NOMO-1 (cell line): ENCODE measurements around the gene PDE6A.
"Not testable (repeated sequence)": the region's sequence is repeated elsewhere in the genome, so short reads cannot be mapped to it uniquely, and the experiment has no call there.

ENCODE experiments used
- DNase-seq, 2 experiments: peaks; one replicate each; lab custom pipeline; 2025; ENCODE audit not compliant: unreplicated experiment in 2 of 2; lab: John Stamatoyannopoulos, UW

The PDE6A gene

GRCh38 chr5:149898811-149899210 is 45.8 kb downstream of the PDE6A start:
- no peak for DNase-seq

- no peak for DNase-seq
Observed at GRCh38 chr5:149895416-149896345, 48.9 kb downstream of the PDE6A start.

DNA sequence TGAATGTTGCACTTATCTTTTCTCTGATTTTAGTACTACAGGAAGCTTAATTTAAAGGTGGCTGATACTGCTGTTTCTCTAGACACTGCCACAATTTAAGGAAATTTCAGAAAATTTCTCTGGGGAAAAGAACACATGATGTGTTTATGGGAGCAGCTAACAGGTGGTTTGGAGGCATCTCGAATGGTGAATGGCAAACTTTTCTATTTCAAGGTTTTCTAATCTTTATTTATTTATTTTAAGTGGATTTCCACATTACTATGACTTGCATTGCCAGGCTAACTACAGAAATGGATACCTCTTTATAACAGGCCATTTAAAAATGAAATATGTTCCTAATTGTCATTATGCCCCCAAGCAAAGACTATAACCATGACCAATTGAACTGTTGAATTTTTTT is 50.4 kb downstream of the PDE6A start:
- DNase-seq, result no peak

GRCh38 chr5:149893403-149893931 is 51.1 kb downstream of the PDE6A start:
- no peak for DNase-seq

GRCh38 chr5:149892594-149892993 is 52.0 kb downstream of the PDE6A start:
- no peak for DNase-seq

DNA sequence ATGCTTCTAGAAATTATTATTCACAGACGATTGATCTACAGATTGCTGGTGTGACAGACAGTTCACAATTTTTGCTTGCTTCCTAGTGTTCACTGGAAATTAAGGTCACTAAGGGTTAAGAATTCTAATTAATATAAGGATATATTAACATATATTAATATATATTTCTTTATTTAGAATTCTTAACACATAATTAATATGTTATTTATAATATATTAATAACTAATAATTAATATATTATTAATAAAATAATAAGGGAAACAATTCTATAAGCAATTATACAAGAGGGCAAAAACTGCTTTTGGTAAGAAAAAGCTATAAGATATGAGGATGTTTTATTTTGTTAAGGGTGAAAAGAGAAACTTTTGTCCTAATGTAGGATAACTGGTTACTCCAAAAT is 56.3 kb downstream of the PDE6A start:
- DNase-seq, result no peak

DNA sequence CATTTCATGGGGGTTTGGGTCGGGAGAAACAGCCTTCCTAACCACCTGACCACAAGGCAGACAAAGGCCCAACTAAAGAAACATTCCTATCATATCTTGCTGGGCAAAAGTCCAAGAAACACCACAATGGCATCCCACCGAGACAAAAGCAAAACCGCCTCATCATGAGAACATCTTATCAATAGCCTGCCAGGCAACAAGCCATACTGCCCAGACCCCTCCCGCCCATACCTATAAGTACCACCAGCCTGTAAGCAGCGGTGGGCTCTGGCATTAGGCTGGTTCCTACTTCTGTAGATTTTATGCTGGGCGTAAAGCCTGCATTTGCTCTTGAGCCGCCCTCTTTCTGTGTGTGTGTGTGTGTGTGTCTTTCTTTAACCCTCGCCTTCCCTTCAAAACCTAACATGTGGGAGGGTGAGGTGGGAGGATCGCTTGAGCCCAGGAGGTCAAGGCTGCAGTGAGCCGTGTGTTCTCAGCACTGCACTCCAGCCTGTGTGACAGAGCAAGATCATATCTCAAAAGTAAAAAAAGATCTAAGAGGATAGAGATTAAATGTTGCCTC is 56.9 kb downstream of the PDE6A start:
- no peak for DNase-seq

DNA sequence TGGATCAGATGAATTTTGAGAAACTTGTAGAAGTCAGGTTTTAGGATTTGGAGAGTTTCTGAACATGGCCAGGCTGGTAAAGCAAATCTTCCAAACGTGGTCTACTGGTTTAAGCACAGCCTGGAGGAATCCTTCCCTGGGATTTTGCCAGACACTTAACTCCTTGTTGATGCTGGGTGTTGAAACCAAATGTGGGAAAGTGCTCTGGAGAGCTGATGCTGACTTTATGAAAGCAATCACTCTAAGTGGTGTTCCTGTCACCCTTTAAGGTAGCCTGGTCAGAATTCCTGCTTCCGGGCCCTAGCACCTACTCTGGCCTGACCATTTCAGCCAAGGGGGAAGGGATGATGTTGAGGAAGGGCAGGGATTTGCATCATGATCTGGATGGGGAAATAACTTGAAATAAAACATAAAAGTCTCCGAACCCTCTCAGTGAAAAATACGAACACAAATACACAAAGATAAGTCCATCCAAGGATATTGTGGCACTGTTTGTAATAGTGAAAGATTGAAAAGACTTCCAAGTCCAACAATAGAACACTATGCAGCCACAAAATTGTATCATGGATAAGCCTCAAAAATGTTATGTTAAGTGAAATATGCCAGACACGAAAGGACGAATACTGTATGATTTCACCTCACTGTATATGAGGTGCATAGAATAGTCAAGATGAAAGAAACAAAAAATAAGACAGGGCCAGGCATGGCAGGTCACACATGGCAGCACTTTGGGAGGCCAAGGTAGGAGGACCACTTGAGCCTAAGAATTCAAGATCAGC is 57.7 kb downstream of the PDE6A start:
- no peak for DNase-seq

DNA sequence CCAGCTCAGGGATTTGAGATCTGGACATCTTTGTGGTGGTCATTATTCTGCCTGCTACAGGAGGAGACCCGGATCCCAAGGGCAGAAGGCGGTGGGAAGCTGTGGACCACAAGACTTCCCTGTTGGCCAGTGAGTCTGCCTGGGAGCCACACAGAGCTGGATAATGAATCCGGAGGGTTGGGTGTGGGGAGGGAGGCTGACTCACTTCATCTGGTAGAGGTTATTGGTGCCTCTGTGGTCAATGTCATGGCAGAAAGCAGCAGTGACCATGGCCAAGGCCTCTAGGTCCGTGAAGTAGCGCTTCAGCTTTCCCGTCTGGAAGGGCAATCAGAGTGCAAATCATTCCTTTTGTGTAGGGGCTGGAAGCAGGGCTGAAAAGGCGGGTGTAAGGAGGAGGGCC is 58.5 kb downstream of the PDE6A start:
- DNase-seq, result no peak

- DNase-seq, result no peak
Observed at GRCh38 chr5:149885513-149885912, 59.1 kb downstream of the PDE6A start.

- DNase-seq, result no peak
Observed at GRCh38 chr5:149883550-149883949, 61.0 kb downstream of the PDE6A start.

DNA sequence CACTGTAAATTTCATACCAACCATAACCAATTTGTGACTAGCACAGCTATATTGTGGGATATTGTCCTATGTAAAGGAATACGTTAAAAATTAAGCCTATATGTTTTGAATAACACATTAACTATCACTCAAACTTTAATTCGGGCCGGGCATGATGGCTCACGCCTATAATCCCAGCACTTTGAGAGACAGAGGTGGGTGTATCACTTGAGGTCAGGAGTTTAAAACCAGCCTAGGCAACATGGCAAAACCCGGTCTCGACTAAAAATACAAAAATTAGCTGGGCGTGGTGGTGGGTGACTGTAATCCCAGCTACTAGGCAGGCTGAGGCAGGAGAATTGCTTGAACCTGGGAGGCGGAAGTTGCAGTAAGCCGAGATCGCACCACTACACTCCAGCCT is 62.0 kb downstream of the PDE6A start:
- not testable (repeated sequence) for DNase-seq

DNA sequence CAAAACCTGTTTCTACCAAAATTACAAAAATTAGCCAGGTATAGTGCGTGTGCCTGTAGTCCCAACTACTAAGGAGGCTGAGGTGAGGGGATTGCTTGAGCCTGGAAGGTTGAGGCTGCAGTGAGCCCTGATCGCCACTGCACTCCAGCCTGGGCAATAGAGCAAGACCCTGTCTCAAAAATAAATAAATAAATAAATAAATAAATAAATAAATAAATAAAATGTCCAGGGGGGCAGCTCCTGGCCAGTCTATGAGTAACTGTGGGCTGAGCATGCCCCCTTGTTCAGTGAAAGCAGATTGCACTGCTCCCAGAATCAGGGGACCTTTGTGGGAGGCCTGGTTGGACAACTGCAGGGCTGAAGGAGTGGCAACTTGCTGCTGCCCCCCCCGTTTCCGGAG is 62.7 kb downstream of the PDE6A start:
- no peak for DNase-seq

DNA sequence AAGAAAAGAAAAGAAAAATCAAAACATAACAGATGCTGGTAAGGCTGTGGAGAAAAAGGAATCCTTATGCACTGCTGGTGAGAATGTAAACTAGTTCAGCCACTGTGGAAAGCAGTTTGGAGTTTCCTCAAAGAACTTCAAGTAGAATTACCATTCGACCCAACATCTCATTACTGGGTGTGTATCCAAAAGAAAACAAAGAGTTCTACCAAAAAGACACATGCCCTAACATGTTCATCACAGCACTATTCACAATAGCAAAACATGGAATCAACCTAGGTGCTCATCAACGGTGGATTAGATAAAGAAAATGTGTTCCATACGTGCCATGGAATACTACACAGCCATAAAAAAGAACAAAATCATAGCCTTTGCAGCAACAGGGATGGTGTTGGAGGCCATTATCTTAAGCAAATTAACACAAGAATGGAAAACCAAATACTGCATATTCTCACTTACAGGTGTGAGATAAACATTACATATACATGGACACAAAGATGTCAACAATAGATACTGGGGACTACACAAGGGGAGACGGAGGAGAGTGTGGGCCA is 63.4 kb downstream of the PDE6A start:
- no peak for DNase-seq

DNA sequence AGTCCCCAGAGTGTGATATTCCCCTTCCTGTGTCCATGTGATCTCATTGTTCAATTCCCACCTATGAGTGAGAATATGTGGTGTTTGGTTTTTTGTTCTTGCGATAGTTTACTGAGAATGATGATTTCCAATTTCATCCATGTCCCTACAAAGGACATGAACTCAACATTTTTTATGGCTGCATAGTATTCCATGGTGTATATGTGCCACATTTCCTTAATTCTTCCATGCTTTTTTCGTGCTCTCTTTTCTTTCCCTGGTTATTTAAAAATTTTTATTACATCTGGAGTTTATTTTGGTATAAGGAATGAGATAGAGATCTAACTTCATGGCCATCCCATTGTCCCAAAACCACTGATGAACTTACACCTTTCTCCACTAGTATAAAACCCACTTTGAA is 65.0 kb downstream of the PDE6A start:
- DNase-seq, result not testable (repeated sequence)

DNA sequence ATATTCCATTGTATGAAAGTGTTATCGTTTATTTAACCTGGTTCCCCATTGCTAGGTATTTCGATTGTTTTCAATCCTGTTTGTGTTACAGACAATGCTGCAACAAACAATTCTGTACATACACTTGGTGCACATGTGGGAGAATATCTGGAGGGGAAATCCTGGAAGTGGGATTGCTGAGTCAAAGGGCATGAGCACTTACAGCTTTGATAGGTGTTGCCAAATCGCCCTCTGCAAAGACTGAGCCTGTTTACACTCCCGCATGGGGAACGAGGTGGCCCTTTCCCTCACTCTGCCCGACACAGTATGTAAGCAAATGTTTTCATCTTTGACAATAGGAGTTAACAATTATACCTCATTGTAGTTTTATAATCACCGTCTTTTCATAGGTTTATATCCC is 66.2 kb downstream of the PDE6A start:
- DNase-seq, result no peak

DNA sequence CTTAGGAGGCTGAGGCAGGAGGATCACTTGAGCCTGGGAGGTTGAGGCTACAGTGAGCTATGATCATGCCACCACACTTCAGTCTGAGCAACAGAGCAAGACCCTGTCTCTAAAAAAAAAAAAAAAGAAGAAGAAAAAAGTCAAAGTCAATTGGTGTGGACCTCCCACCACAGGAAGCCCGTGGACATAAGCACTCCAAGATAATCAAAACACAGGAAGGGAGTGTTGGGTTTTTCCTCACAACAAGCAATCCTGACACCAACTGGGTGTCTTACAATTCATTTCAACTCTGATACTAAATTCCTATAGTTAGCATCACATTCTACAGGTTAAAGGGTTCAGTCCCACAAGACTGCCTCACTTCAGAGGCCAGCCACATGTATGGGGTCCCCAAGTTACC is 70.7 kb downstream of the PDE6A start:
- DNase-seq, result no peak

- DNase-seq, result no peak
Observed at GRCh38 chr5:149872351-149873040, 72.1 kb downstream of the PDE6A start.

GRCh38 chr5:149871471-149871870 is 73.1 kb downstream of the PDE6A start:
- DNase-seq, result no peak

- no peak for DNase-seq
Observed at GRCh38 chr5:149870697-149871096, 73.9 kb downstream of the PDE6A start.
